OCI-LY7 (cell line): Measurements from ENCODE around the gene SECTM1.

Source experiments
- CTCF ChIP-seq: fragments of 200-600 bp; sonication (generic); conservative IDR thresholded peaks from 2 replicates; pipeline ENCODE4 v1.5.1; 2014; ENCODE audit warnings: mild to moderate bottlenecking, antibody characterized with exemption, low read length, moderate library complexity, mixed read lengths
- EZH2phosphoT487 ChIP-seq: fragments of 200-600 bp; sonication (generic); IDR thresholded peaks from 2 replicates; pipeline ENCODE4 v1.6.1; 2018; ENCODE audit warnings: low read depth, borderline replicate concordance, mild to moderate bottlenecking, mixed run types, antibody characterized with exemption, low read length, moderate library complexity, mixed read lengths

- TF ChIP-seq CTCF = no peak
- TF ChIP-seq EZH2phosphoT487 = no peak
Observed at GRCh38 chr17:82299452-82299851, 34.1 kb downstream of the SECTM1 start.
